Forelimb muscle (tissue), 1 donor: ENCODE results near the gene KRT4. TPM values are rescaled to one million over a fixed set of nuclear protein-coding genes. Genes with fewer than 3 reads are reported as not detected.
"Not testable (repeated sequence)": the region's sequence is repeated elsewhere in the genome, so short reads cannot be mapped to it uniquely, and the experiment has no call there.

Source experiments
- DNase-seq: peaks from one replicate; pipeline ENCODE4 v3.0.0-alpha.2; 2013; ENCODE audit warnings: low read depth
- polyA plus RNA-seq: library from polyadenylated mRNA; unstranded; fragments of 120-200 nt; gene quantifications from one replicate; pipeline ENCODE4 v1.2.1, GENCODE V29; 2013; ENCODE audit not compliant: insufficient read length

KRT4 gene
- polyA plus RNA-seq, 1 donor = not detected

DNA sequence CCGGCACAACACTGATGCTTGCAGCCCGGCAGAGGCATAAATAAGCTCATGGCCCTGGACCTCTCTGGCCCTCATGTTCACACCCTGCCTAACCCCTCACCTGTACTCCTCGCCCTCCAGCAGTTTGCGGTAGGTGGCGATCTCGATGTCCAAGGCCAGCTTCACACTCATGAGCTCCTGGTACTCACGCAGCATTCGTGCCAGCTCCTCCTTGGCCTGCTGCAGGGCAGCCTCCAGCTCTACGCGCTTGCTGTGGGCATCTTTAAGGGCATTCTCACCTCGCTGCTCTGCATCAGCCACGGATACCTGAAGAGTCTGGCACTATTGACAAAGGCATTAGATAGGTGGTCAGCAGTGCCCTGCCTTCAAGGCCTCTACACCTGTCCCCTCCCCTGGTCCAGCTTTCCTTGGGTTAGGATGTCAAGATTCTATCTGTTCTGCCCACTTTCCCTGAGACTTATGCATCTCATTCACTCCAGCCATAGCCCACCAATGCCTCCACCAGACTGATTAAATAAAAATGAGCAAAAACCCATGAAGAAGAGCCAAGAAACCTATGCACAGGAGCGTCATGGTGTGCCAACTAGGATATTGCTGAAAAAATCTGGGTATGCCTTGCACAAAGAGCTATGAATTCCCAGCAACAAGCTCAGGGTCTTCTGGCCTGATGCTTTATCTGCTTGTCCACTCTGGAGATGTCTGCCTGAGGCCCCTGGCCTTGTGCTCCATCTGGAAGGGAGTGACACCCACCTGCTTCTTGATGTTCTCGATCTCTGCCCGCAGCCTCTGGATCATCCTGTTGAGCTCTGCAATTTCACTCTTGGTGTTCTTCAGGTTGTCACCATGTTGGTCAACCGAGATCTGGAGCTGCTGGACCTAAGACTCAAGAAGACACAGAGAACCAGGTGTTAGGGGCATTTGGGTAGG, 6.1 kb downstream of the KRT4 start:
- no peak for DNase-seq

DNA sequence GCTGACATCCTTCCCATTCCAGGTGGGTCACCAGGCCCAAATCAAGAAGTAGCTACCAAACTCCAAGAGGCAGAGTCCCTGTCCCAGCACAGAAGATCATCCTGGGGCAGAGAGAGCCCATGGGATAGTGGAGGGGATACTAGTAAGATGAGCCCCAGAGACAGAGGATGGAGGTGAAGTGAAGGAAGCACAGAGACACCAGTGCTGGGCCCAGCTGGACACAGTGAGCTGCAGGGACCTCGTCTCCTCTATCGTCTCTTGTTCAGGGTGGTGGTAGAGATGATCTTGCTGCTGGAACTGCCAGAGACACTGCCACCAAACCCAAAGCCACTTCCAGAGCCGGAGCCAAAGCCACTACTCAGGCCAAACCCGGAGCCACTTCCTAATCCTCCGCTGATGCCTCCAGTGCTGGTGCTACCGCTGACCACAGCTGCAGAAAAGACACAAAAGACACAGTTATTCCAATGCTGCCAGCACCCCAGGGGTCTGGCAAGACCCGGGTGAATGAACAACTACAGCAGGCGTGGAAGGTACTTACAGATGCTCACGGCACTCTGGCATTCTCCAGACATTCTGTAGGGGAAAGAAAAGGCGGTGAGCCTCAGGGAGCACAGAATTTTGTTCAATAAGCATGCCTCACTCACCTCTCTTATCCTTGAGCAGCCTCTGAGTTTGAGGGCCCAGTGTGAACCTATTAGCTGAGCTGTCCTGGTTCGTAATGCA, 6.9 kb downstream of the KRT4 start:
- DNase-seq = no peak

DNA sequence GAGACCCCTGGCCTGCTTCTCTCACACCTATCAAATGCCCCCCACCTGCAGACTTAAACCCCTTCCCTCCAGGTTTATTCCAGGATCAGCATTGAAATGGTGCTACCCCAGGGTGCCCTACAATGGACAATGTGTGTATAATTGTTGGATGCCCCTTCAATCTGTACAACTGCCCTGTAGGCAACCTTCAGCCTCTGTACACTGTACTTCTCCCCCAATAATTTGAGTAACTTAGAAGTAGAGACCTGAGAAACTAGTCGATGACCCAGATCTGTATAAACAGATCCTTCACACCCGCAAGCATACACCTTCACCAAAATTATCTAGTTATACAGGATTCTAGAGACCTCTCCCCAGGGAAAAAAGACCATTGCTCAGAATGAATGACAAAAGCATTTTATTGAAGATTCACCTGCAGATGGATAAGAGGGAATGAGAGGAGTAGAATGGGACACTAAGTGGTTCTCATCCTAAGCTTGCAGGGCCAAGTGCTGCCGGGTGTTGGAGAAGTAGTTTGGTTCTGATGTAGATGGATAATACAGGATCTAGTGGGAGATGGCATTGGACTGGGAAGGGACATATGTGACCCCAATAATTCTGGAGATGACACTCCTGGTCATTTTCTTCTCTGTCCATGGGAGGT, 7.6 kb downstream of the KRT4 start:
- no peak for DNase-seq

DNA sequence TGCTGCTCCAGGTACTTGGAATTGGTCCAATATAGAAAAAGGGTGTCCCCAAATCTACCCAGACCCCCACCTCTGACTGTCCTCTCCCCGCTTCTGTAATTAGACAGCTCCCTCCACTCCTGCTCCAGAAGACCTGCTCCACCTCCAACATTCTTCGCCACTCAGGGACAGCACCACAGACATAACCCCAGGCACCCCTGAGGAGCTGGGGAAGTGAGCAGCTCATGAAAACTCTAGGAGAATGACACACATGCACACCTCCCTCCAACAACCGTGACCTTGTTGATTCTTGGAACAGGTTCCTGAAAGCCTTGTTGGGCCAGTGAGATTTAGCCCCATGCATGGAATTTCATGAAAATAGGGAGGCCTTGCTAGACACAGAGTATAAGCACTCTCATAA, 8.2 kb downstream of the KRT4 start:
- no peak for DNase-seq

DNA sequence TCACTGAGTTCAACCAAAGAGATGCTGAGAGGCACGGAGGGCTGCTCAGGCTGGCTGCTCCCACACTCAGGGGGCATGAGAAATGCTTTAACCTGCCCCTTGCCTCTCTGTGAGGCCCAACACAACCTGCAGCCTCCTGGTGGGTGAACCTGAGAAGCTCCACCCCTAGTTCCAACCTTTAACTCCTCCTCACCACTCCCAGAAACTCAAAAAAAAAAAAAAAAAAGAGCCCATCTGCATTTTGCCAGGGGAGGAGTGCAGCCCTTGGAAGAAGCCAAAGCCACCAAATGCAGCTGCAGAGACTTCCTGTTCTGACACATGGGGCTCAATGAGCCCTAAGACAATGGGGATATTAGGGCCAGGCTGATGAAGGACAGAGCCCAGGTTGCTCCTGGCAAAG, 8.9 kb downstream of the KRT4 start:
- DNase-seq = no peak

DNA sequence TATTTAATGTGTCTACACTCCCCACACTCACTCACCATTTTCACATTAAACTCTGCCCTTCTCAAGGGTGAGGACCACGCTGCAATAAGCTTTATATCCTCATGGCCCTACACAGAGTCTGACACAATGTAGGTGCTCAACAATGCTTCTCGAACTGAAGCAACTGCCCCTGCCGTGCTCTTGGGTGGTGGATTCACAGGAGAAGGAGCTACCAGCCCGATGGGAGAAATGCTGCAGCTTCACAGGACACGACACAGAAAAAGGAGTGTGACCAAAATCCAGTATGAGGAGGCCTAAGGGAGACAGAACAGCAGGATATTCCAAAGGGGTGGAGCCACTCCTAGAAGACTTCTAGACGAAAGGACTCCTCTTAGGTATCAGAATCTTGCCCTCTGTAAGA, 11.5 kb downstream of the KRT4 start:
- DNase-seq = no peak

DNA sequence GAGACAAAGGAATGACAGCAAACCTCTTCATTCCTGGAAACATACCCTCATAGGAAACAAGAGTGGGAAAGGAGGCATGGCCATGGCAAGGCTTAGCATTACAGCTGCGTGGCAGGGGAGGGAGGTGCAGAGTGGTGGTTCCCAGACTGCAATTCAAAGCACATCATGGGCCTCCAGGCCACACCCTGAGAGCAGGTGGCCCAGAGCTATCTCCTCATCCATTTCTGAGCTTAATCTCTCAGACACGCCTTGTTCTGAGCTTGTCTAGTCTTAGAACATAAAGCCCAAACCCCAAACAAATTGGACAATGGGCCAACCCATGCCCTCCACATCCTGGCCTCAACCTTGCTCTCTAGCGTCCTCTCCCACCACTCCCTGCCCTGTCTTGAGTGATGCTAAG, 12.1 kb downstream of the KRT4 start:
- DNase-seq = no peak

DNA sequence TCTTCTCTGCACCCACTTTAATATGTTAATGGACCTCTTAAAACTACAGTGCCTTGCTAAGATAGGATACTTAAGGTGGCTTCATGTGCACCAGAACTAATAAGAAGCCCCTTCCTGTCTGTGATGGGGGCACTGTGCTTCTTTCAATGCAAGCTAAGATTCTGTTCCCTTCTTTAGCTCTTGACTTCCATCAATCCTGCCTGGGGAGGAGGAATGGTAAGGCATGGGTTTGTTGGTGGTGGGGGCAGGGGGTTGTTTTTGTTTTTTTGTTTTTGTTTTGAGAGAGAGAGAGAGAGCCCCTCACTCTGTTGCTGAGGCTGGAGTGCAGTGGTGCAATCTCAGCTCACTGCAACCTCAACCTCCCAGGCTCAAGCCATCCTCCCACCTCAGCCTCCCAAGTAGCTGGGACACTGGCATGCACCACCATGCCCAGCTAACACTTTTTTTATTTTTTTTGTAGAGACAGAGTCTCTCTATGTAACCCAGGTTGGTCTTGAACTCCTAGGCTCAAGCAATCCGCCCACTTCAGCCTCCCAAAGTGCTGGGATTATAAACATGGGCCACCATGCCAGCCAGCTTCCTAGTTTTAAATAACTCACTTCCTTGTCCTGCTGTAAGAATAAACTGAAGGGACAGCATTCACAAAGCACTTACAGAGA, 13.5 kb downstream of the KRT4 start:
- DNase-seq = no peak

DNA sequence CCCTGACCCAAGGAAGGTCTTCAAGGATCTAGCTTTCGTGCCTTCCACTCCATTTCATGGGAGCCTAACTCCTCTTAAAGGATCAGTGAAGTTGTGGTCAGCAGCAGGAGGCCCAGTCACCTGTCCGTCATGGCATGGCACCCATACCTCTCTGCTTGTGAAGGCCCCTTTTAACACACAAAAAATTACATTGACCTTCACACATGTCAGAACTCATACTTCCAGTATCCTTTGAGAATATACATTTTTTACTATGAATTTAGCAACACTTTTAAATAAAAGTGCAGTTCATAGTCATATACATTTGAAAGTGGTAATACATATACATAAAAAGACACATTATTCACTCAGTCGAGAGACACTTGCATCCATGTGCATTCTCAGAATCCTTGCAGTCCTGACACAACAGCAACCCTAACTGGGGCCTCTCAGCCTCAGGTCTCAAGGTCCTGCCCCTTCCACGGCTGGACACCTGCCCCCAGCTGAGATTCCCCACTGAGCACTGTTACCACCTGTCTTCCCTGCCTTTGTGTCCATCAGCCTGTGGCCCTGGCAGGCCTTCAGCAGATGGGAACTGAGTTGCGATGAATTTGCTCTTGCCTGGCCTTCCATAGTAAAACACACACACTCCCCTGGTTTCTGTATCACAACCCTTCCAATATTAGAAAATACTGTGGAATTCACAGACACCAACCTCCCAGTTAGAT, 14.3 kb downstream of the KRT4 start:
- no peak for DNase-seq

DNA sequence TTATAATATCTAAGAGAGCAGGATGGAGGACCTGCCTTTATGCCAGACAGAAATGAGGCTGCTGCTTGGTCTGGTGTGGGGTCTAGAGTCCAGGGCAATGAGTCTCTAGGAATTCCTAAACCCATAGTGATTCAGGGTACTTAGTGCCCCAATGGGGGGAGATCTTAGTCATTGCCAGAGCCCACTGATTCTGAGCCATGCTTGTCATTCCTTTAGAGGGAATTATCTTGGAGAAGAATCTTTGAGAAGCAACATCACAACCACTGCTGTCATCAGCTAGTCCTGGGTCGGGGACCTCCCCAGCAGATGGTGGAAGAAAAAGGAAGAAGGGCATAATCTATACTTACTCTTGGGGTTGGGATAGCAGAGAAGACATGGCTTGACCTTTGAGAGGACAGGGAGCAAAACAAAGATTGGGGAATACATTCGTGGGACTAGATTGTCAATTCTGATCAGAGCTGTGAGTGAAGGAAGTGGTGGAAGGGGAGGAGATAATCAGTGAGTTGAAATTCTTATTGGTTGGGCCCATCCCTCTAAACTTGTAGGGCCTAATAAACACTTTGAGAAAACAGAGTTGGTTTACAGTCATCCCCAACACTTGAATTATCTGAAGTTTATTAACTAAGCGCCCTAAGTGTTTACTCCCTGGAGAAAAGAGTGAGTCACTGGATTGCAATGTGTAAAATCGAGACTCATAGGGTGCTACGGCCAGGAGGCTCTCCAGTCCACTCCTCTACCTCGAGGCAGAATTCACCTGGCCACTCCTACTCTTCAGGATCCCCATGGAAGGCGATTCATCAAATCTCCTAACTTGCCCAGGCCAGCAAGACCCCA, 15.0 kb downstream of the KRT4 start:
- no peak for DNase-seq

DNA sequence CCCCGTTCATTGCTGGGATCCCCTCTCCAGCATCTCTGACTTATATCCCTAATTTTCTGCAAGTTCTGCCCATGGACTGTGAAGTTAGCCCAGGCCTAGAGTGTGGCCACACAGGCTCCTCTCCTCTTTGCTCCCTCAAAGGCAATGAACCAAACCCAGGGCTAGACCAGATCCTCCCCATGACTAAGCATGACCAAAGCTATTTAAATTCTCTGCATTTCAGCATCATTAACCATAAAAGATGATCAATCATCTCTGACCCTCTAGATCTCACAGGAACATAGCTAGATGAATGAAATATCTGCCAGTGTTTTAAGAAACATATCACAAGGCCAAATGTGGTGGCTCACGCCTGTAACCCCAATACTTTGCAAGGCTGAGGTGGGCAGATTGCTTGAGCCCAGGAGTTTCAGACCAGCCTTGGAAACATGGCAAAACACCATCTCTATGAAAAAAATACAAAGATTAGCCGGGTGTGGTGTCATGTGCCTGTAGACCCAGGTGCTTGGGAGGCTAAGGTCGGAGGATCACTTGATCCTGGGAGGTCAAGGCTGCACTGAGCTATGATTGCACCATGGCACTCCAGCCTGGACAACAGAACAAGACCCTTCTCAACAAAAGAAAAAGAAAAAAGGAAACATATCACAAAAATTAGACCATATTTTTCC, 15.8 kb downstream of the KRT4 start:
- DNase-seq = no peak

DNA sequence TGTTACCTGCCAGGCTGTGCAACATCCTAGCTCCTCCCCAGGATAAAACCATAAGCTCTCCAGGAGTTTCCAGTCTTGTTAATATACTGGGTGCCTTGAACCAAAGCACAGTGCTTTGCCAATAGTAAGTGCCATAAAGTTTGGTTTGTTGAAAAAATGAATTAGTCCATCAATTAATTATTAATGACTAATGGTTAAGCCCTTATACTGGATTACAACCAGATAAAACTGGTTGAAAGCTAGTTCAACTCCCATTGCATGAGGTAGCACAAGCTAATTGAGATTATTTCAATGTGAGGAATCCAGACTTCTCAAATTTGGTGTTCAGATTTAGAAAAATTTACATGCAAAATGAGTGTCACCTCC, 16.4 kb downstream of the KRT4 start:
- no peak for DNase-seq

DNA sequence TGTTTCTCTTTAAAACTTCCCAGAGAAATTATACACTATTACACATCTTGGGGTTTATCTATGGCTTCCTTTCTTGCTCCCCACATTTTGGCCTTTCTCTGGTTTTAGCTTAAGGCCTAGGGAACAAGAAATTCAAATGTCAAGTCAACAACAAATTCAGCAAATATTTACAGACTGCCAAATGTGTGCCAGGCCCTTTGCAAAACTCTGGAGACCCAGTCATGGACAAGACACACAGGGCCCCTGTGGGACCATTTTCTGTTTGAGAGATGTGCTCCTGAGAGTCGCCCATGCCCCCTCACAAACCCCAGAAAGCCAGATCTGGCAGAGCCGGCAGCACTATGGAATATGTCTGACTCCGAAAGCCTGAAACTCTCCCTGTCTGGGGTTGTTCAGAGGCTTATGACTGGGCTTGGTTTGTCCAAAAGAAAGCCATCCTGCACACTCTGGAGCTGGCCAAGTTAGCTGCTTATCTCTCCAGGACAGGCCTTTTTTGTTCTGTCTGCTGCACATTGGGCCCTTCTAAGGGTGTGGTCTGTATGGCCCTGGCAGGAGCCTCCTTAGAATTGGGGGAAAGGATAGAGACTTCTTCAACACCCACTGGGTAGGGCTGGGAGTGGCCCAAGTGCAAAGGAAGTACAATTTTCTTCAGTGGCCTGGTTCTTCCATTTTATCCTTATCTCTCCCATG, 16.9 kb downstream of the KRT4 start:
- DNase-seq = no peak

DNA sequence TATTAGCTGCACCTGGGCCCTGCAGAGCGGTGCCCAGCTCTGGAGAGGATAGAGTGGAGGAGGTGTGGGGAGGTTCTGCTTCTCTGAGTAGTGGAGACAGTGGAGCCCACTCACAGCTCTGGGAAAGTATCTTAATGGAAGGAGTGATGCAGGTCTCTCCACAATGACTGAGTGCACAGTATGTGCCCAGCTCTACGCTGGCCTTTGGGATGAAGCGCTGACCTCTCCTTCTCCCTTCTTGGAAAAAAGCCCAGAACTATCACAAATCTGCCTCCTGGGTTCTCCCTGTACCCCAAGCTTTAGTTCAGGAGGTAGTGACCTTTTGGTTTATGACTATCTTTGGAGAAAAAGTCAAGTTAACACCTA, 17.5 kb downstream of the KRT4 start:
- DNase-seq = no peak

DNA sequence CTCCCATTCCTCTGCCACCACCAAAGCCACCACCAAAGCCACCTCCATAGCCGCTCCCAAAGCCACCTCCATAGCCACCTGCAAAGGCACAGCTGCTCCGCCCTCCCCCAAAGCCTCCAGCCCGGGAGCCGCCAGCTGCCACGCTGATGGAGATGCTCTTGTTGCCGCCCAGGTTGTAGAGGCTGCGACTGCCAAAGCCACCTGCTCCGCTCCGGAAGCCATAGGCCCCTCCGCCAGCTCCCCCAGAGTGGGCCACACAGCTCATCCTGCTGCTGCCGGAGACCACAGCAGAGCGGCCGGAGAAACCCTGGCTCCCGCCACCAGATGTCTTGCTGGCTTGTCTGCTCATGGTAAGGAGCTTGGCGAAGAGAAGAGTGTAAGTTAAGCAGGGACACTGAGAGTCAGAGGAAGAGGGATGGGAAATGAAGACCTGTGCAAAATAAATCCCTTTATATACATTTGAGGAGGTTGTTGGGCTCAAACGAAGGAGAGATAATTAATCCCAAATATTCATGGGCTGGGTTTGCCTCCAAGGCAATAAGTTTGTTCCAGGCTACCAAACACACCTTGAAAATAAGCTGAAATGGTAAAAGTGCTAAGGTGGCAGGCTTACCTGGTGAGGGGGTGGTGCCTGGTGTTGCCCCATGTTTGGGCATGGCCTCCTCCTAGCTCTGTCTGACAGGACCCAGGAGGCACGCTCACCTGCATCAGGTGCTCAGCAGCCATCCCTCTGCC, 18.1 kb downstream of the KRT4 start, which contains the start of gene KRT3:
KRT3 (minus strand) TSS at position 424 of the 735 bp plus-strand sequence; CDS start at position 349, 75 bp downstream.
- DNase-seq = no peak

DNA sequence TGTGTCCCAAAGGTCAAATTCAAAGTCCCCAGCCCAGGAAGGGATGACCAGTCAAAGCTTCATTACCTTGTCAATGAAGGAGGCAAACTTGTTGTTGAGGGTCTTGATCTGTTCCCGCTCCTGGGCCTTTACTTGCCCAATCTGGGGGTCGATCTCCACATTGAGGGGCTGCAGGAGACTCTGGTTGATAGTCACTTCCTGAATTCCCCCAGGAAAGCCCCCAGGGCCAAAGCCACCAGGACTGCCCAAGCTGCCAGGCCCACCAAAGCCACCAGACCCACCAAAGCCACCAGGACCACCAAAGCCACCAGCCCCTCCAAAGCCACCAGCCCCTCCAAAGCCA, 18.6 kb downstream of the KRT4 start:
- DNase-seq = not testable (repeated sequence)

DNA sequence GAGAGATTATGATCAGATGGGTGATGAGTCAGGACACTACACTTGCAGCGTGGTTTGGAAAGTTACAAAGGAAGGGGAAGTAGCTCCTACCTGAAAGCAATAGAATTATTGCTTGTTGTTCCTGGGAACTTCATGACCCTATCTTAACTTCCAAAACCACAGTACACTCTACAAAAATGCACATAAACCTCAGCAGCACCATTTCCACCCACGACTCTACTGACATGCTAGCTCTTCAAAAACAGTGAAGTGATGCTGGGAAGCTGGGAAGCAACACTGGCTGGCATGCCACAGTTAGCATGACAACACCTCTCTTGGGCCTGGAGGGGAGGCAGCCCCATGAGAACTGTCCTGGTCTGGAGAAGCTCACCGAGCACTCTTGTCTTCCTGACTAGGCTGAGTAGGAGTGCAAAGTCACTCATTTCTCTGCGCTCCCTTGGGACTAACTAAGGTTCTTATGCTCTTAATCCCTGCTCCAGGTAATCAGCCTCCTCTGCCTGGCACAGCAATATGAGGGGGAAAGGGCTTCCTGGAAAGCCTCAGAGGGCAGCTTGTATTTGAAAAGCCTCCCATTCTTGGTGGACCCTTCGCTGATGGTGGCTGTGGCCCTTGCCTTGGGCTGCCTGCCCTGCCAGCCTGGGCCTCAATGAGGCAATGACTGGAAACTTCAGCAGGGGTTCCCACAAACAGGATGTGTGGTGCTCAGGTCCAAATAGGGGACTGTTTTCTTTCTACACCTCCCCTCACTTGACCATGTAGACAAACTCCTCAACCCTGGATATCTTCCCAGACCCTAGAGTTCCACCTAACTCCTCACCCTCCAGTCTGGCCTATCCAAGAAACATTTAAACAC, 19.2 kb downstream of the KRT4 start:
- DNase-seq = no peak
